GM12875 (cell line): Measurements from ENCODE around the gene ASTN2.

ENCODE experiments used
- H3K4me3 ChIP-seq: one replicate; pipeline ENCODE4 v1.5.1; 2011; ENCODE audit warnings: low read depth, low read length, control low read depth
- TF ChIP-seq, protein P1 (sequence below): IDR thresholded peaks from 2 replicates; pipeline ENCODE4 v1.5.1; 2011; ENCODE audit warnings: low read depth, mild to moderate bottlenecking, control low read depth, inconsistent platforms, low read length, moderate library complexity, borderline replicate concordance; ENCODE audit not compliant: insufficient read depth

The ASTN2 gene

DNA sequence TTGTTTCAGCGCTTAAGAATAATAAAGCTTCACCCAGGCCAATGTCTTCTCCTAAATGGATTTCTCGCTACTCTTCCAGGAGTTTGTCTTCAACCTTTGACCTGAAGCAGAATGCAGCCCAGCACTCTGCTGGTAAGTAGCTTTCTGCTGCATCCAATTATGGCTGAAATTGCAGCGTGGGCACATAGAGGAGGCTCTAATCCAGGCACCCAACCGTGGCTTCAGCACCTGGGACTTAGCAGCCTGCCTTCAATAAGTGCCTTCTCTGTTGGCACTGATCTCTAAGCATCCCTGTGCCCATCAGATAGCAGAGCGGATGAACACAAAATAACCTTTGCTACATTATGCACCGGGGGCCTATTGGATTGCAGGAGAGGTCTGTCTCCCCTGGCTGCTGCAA, 622.6 kb downstream of the ASTN2 start:
- TF ChIP-seq, protein P1, sequence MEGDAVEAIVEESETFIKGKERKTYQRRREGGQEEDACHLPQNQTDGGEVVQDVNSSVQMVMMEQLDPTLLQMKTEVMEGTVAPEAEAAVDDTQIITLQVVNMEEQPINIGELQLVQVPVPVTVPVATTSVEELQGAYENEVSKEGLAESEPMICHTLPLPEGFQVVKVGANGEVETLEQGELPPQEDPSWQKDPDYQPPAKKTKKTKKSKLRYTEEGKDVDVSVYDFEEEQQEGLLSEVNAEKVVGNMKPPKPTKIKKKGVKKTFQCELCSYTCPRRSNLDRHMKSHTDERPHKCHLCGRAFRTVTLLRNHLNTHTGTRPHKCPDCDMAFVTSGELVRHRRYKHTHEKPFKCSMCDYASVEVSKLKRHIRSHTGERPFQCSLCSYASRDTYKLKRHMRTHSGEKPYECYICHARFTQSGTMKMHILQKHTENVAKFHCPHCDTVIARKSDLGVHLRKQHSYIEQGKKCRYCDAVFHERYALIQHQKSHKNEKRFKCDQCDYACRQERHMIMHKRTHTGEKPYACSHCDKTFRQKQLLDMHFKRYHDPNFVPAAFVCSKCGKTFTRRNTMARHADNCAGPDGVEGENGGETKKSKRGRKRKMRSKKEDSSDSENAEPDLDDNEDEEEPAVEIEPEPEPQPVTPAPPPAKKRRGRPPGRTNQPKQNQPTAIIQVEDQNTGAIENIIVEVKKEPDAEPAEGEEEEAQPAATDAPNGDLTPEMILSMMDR = no peak

DNA sequence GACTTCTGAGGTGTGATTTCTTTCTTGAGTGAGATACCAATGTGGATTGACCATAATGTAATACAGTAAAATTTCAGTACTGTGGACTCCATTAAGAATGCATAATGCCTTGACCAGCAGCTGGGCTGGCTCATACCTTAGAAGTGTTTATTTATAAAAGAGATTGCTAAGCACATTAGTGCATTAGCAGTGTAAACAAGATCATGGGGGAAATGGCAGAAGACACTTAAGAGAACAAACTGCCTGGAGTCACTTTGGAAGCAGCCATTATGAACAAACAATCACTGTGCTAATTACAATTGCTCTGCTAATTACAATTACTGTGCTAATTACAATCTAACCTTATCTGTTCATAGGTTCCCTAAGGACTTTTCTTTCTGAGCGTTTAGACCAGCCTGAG, 623.5 kb downstream of the ASTN2 start:
- TF ChIP-seq, protein P1 = no peak
- H3K4me3 ChIP-seq = no peak overlapping the region

More for the DNA sequence above, 622.6 kb downstream of the ASTN2 start:
- H3K4me3 ChIP-seq = no peak overlapping the region

DNA sequence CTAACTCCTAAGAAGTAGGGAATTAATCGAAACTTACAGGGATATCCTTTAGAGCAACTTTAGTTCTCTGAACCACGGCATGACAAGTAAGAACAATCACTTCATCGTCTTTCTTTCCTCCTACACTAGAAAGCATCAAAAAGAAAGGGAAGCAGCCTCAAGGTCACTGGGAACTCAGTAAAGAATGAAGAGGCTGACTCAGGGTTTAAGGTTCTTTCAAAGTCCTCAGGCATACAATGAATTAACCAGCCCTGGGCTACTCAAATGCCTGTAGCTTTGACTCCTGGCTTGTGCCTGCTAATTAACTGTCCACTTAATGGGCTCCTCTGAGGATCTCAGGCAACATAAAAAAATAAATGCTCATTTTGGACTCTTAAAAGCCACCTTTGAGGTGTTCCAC, 625.8 kb downstream of the ASTN2 start:
- TF ChIP-seq, protein P1 = no peak
- no peak overlapping the region for H3K4me3 ChIP-seq

DNA sequence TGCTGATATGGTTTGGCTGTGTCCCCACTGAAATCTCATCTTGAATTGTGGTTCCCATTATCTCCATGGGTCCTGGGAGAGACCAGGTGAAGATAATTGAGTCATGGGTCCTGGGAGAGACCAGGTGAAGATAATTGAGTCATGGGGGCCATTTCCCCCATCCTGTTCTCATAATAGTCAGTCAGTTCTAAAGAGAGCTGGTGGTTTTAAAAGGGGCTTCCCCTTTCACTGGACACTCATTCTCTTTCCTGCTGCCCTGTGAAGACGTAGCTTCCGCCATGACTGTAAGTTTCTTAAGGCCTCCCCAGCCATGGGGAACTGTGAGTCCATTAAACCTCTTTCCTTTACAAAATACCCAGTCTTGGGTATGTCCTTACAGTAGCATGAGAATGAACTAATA, 628.1 kb downstream of the ASTN2 start:
- TF ChIP-seq, protein P1 = no peak
- no peak overlapping the region for H3K4me3 ChIP-seq

DNA sequence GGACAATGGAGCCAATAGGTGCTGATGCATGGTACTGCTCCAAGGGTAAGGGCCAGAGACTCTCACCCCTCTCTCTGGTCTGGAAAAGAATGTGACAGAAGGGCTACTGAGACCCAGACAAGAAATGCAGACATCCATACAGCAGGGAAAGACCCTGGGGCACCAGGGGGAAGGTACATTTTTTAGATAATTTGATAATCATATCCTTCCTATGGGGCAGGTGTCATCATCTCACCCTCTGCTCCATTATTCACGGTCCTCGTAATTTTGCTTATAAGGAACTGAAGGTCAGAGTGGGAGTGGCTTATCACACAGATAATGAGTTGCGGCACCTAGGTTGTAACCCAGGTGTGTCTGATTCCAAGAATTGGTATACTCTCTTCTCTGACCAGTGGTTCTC, 637.7 kb downstream of the ASTN2 start:
- no peak overlapping the region for H3K4me3 ChIP-seq
- TF ChIP-seq, protein P1 = no peak

DNA sequence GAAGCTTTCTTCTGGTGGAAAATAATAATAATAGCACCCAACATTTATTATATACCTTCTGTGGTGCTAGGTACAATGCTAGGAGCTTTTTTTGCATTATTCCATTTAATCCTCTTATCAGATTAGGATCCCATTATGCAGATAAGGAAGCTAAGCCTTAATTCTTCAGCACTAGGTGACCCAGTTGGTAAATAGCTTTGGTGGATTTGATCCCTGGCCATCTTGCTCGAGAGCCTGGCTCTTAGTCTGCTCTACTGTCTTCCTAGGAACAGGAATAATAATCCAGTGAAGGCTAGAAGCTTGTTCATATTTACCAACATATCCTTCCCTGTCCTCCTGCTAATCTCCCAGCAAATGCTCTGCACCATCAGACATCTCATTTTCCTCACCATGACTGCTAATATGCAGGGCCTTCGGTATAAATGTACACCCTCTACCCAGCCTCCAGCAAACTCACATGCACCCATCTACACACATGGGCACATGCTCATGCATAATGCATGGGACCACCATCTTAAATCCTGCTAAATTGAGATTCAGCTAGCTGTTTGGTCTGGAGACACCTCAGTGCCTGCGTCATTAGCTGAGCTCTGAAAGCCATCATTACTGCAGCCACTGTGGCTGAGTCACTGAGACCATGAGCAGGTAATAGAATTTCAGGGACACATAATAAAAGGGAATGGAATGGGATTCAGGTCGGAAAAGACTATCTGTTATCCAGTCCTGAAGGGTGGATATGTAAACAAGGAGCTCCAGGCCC, 640.3 kb downstream of the ASTN2 start:
- H3K4me3 ChIP-seq = no peak overlapping the region
- TF ChIP-seq, protein P1 = no peak

DNA sequence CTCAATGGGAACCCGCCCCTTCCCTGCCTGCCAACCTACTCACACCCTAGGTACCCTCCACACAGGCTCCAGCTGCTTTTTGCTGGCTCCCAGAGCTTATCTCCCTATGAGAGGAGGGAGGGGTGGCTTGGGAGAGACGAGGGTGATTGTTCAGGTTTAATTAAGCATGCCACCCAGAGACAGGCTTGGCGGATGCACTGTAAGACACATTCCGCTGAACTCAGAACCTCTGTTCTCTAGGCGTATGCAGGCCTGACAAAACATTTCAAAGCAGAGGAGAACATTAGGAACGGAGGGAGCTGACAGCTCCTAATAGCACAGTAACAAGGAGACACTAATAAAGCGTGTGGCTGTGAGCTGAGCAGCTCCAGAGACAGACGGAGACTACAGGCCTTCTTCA, 647.6 kb downstream of the ASTN2 start:
- TF ChIP-seq, protein P1 = no peak
- H3K4me3 ChIP-seq = no peak overlapping the region
